ENCODE results near the gene SLC6A7.

SLC6A7 gene

DNA sequence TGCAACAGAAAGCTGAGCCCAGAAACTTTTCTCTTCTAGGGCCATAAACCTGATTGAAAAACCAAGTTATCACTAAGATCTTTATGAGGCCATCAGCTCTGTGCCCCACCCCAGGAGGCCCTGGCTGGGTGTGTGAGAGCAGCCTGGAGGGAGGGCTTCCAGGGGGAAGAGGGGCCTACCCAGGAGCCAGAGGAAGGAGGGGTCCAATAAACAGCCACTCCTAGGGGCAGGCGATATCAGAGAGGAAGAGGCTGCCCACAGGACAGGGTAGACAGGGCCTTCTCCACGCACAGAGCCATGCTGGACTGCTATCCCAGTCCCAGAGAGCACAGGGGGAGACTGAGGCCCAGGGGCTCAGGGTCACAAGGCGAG lies 27.7 kb upstream of the SLC6A7 start:
- H3K4me1 Mint-ChIP-seq (ENCODE audit: low read depth): peaks cover 1% of the 10 kb centered on the region
- no peaks in the 10 kb centered on the region for H3K36me3 Mint-ChIP-seq (ENCODE audit: low read depth)
- H3K4me3 Mint-ChIP-seq: no peak overlapping the region
- no peak overlapping the region for H3K27ac Mint-ChIP-seq
- H3K9me3 Mint-ChIP-seq: no peaks in the 10 kb centered on the region
- peaks cover 40% of the 10 kb centered on the region for H3K27me3 Mint-ChIP-seq (ENCODE audit: low read depth)

DNA sequence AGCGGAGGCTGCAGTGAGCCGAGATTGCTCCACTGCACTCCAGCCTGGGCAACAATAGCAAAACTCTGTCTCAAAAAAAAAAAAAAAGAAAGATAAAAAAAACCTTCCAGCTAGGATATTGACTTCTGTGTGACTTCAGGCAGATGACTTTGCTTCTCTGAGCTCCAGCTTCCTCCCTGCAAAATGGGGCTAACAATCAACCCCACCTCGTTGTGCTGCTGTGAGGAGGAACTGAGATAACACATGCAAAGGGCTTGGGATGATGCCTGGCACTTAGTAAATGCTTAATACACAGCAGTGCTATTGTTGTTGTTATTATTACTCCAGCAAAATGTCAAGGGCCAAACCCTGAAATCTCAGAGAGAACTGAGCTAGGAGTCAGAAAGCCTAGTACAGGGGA lies 26.8 kb upstream of the SLC6A7 start:
- Mint-ChIP-seq H3K4me1 (ENCODE audit: low read depth) (peaks cover 1% of the 10 kb centered on the region), H3K9me3 (no peaks in the 10 kb centered on the region), H3K36me3 (ENCODE audit: low read depth) (no peaks in the 10 kb centered on the region), H3K27ac (no peak overlapping the region), H3K4me3 (no peak overlapping the region), H3K27me3 (ENCODE audit: low read depth) (peaks cover 40% of the 10 kb centered on the region)

DNA sequence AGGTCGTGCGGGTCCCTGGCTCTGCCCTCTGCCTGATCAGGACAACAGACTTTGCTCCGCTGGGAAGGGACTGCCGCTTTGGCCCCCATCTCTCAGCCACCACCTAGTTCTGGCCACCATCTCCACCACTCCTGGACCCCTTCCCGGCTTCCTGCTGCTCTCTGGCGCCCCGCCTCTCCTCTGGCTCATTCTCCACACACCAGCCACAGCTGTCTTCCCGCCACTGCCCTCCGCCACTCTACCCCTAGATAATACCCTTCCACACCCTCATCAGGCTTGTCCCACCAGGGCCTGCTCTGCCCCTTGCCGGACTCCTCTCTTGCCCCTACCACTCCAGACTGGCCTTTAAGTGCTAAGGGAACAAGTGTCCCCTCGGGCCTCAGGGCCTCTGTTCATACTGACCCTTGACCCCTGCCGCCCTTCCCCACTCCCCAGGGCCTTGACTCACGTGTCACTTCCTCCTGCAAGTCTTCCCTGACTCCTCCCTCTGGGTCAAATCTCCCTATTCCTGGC lies 26.3 kb upstream of the SLC6A7 start:
- Mint-ChIP-seq H3K27me3 (ENCODE audit: low read depth) (peaks cover 46% of the 10 kb centered on the region), H3K36me3 (ENCODE audit: low read depth) (no peaks in the 10 kb centered on the region), H3K4me1 (ENCODE audit: low read depth) (peaks cover 1% of the 10 kb centered on the region), H3K27ac (no peak overlapping the region), H3K4me3 (no peak overlapping the region), H3K9me3 (no peaks in the 10 kb centered on the region)

DNA sequence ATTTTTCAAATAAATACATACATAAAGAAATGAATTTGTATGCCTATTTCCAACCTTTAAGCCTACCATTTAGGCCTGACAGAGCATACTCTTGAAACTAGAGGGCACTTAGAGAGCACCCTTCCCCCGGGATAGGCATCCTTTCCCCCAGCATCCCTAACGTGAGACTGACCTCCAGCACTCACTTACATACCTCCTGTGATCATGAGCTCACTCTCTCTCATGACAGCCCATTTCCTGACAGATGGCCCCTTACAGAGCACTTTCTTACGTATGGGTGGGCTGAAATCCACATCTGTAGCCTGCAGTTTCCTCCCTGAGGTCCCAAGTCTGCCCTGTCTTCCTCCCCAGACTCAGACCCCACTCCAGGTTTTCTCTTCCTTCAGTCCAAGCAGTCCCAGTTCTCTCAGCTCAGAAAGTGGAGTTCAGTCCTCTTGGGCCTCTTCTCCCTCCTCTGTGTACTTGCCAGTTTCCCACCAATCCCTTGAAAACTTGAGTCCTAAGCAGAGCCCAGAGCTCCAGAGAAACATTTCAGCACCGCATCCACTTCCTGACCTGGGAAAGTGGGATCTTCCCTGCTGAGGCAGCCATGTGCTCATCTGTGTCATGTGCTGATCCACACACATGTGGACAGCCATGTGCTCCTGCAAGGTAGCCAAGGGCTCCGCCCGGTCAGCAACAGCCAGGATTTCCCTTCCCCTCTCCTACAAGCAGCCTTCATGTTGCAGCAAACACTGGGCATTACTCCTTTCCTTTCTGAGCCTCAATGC lies 25.5 kb upstream of the SLC6A7 start:
- Mint-ChIP-seq H3K4me3 (no peak overlapping the region), H3K36me3 (ENCODE audit: low read depth) (no peaks in the 10 kb centered on the region), H3K9me3 (no peaks in the 10 kb centered on the region), H3K4me1 (ENCODE audit: low read depth) (peaks cover 1% of the 10 kb centered on the region), H3K27ac (no peak overlapping the region), H3K27me3 (ENCODE audit: low read depth) (peaks cover 51% of the 10 kb centered on the region)

DNA sequence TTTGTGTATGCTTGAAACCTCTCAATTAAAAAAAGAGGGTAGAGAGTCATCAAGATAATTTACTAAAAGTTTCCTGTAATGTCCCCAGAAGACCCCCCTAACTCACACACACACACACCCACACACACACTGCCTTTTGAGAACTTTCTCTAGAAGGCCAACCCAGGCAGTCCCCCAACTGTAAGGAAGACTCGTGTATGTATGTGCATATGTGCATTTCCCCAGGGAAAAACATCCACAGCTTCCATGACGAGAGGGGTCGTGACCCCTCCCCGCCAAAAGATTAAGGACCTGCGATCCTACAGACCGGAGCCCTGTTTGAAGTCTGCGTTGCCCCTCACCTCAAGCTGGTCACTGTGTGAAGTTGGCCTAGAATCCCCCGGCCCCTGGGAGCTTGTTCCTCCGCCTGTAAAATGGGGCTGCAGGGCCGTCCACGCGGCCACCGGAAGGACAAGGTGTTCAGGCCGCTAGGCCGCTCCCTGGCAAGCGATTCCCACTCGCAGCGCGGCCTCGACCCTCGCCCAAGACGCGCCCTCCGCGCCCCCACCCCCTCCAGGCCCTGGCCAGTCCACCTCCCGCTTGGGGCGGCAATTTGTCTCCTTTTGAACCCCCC lies 23.7 kb upstream of the SLC6A7 start:
- Mint-ChIP-seq H3K4me1 (ENCODE audit: low read depth) (peaks cover 1% of the 10 kb centered on the region), H3K27ac (no peak overlapping the region), H3K27me3 (ENCODE audit: low read depth) (peaks cover 62% of the 10 kb centered on the region), H3K9me3 (no peaks in the 10 kb centered on the region), H3K4me3 (no peak overlapping the region), H3K36me3 (ENCODE audit: low read depth) (no peaks in the 10 kb centered on the region)

DNA sequence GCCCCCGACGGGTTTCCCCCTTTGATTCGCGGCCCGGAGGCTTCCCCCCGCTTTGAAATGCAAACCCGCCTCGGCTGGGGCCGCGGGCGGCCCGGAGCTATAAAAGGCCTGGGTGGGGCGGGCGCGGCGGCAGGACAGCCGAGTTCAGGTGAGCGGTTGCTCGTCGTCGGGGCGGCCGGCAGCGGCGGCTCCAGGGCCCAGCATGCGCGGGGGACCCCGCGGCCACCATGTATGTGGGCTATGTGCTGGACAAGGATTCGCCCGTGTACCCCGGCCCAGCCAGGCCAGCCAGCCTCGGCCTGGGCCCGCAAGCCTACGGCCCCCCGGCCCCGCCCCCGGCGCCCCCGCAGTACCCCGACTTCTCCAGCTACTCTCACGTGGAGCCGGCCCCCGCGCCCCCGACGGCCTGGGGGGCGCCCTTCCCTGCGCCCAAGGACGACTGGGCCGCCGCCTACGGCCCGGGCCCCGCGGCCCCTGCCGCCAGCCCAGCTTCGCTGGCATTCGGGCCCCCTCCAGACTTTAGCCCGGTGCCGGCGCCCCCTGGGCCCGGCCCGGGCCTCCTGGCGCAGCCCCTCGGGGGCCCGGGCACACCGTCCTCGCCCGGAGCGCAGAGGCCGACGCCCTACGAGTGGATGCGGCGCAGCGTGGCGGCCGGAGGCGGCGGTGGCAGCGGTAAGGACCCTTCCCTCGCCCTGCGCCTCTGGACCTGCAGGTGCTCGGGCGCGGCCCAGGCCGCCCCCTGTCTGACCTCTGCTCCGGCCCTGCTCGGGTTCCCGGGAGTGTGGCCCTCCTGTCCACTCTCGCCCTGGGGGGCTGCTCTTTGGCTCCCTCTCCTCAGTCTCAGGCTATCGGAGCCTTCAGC lies 23.0 kb upstream of the SLC6A7 start, which contains the start of gene CDX1:
CDX1 (plus strand) TSS at position 129 of the 862 bp plus-strand sequence; CDS start at position 228, 99 bp downstream.
- no peak within 1 kb of the TSS for H3K27ac Mint-ChIP-seq
- no peaks in the 10 kb centered on the region for H3K9me3 Mint-ChIP-seq
- H3K4me1 Mint-ChIP-seq (ENCODE audit: low read depth): no peaks in the 10 kb centered on the region
- no peak within 1 kb of the TSS for H3K4me3 Mint-ChIP-seq
- no peaks in the 10 kb centered on the region for H3K36me3 Mint-ChIP-seq (ENCODE audit: low read depth)
- H3K27me3 Mint-ChIP-seq (ENCODE audit: low read depth): peaks cover 63% of the 10 kb centered on the region

DNA sequence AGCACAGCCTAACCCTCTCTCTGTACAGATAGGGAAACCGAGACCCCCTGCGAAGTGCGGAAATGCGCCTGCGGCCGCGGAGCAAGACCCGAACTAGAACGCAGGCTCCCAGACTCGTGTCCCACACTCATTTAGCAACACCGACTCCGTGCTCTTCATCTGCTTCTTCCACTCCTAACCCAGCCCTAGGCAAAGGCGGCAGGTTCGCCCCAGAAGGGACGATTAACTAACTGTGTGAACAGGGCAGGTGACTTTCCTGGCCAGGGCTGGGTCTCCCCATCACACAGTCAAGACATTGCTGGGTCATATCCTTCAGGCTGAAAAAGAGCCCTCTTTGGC lies 22.4 kb upstream of the SLC6A7 start:
- H3K4me3 Mint-ChIP-seq: no peak overlapping the region
- H3K9me3 Mint-ChIP-seq: no peaks in the 10 kb centered on the region
- no peaks in the 10 kb centered on the region for H3K4me1 Mint-ChIP-seq (ENCODE audit: low read depth)
- H3K36me3 Mint-ChIP-seq (ENCODE audit: low read depth): no peaks in the 10 kb centered on the region
- no peak overlapping the region for H3K27ac Mint-ChIP-seq
- H3K27me3 Mint-ChIP-seq (ENCODE audit: low read depth): peaks cover 66% of the 10 kb centered on the region

DNA sequence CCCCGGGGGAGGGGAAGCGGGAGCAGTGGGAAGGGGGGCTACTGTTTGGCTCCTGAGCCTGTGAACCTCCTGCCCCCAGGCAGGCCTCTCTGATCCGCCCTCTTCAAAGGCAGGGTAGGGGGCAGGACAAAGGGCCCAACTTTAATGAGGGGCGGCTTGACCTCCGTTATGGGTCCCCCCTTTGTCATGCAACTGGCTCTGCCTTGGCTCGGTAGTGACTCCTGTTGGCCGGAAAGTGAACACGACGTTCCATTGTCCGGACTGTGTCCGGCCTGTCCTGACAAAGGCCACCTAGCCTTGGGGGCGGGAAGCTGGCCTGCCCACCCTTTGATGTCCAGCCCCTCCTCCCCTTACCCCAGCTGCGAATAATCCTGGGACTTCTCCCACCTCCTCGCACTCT lies 22.0 kb upstream of the SLC6A7 start:
- H3K27ac Mint-ChIP-seq: no peak overlapping the region
- H3K36me3 Mint-ChIP-seq (ENCODE audit: low read depth): no peaks in the 10 kb centered on the region
- no peaks in the 10 kb centered on the region for H3K9me3 Mint-ChIP-seq
- no peak overlapping the region for H3K4me3 Mint-ChIP-seq
- peaks cover 65% of the 10 kb centered on the region for H3K27me3 Mint-ChIP-seq (ENCODE audit: low read depth)
- no peaks in the 10 kb centered on the region for H3K4me1 Mint-ChIP-seq (ENCODE audit: low read depth)

DNA sequence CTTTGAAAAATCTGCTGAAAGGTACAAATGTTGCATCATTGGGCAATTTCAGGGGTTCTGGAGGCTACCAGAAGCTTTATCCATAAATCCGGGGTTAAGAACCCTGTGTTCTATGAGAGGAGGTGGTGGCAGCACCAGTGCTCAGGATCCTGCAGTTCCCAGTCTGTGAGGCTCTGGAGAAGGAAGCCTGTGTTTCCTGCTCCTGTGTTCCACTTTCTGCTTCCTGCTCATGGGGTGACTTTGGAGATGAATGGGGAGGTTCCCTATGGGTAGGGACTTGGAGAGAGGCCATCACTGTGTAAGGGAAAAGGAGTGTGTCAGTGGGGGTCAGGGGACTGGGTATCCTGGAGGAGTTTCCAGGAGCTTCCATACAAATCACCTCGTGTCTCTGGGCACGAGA lies 21.0 kb upstream of the SLC6A7 start:
- no peaks in the 10 kb centered on the region for H3K9me3 Mint-ChIP-seq
- H3K27ac Mint-ChIP-seq: no peak overlapping the region
- no peak overlapping the region for H3K4me3 Mint-ChIP-seq
- no peaks in the 10 kb centered on the region for H3K4me1 Mint-ChIP-seq (ENCODE audit: low read depth)
- no peaks in the 10 kb centered on the region for H3K36me3 Mint-ChIP-seq (ENCODE audit: low read depth)
- peaks cover 68% of the 10 kb centered on the region for H3K27me3 Mint-ChIP-seq (ENCODE audit: low read depth)

DNA sequence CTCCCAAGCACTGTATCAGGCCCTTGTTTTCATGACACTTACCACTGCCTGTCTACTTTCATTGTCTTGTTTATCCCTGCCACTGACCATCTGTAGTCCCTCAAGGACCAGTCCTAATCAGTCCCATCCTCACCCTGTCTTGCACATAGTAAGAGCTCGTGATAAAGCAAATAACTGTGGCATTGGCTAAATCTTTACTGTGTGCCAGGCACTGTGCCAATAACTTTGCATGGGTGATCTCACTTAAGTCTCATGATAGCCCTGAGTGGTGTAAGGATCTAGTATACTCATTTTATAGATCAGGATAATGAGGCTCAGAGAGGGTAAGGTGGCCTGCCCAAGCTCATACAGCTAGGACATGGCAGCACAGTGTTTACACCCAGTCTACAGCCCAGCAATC lies 17.7 kb upstream of the SLC6A7 start:
- Mint-ChIP-seq H3K4me3 (no peak overlapping the region), H3K4me1 (ENCODE audit: low read depth) (no peaks in the 10 kb centered on the region), H3K36me3 (ENCODE audit: low read depth) (no peaks in the 10 kb centered on the region), H3K9me3 (no peaks in the 10 kb centered on the region), H3K27me3 (ENCODE audit: low read depth) (peaks cover 45% of the 10 kb centered on the region), H3K27ac (no peak overlapping the region)

DNA sequence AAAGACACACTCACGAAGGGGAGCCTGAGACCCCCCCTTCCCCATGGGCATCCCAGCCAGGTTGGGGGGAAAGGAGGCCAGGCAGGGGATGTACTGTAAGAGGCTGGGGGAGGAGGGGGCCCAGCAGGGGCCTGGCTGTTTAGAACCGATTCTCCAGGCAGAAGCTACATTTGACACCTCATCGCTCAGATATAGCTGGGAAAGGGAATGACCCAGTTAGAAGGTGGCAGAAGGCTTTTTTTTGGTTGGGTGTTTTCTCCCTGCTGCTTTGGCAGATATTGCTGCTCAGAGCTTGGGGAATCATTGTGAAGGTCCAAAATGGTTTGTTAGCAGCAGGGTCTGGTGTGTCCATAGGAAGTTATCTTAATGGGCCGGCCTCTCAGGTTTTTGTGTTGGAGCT lies 17.3 kb upstream of the SLC6A7 start:
- H3K36me3 Mint-ChIP-seq (ENCODE audit: low read depth): no peaks in the 10 kb centered on the region
- no peaks in the 10 kb centered on the region for H3K9me3 Mint-ChIP-seq
- peaks cover 42% of the 10 kb centered on the region for H3K27me3 Mint-ChIP-seq (ENCODE audit: low read depth)
- H3K4me3 Mint-ChIP-seq: no peak overlapping the region
- H3K4me1 Mint-ChIP-seq (ENCODE audit: low read depth): no peaks in the 10 kb centered on the region
- no peak overlapping the region for H3K27ac Mint-ChIP-seq

DNA sequence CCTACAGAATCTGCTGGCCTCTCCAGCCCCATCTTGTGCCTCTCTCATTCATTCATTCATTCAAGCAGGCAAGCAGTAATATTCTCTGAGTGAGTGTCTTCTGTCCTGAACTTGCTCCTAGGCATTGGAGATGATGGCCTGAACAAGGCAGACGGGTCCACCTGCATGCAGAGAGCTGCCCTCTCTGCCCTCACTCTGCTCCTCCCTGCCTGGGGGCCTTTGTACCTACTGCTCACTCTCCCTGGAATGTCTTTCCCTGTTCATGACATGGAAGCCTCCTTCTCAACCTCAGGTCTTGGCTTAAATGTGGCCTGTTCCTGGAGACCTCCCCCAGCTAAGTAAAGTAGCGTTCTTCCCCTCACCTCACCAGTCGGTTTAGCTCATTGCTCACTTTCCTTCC lies 16.7 kb upstream of the SLC6A7 start:
- Mint-ChIP-seq H3K27me3 (ENCODE audit: low read depth) (peaks cover 36% of the 10 kb centered on the region), H3K4me1 (ENCODE audit: low read depth) (no peaks in the 10 kb centered on the region), H3K36me3 (ENCODE audit: low read depth) (no peaks in the 10 kb centered on the region)

DNA sequence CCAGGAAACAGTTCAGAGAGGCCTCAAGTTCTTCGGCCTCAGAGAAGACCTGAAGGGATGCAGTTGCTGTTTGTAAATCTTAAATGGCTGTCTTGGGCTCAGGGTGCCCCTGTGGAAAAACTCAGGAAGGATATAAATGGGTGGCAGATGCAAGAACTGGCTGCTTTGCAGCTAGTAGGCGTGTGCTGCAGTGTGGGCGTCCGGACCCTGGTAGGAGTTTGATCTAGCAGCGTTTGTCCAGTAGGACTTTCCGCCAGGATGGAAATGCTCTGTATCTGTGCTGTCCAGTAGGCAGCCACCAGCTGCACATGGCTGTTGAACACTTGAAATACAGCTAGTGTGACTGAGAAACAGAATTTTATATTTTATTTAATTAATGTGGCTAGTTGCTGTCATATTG lies 15.6 kb upstream of the SLC6A7 start:
- no peak overlapping the region for H3K27ac Mint-ChIP-seq
- no peak overlapping the region for H3K4me3 Mint-ChIP-seq
- no peaks in the 10 kb centered on the region for H3K9me3 Mint-ChIP-seq
- no peaks in the 10 kb centered on the region for H3K36me3 Mint-ChIP-seq (ENCODE audit: low read depth)
- H3K27me3 Mint-ChIP-seq (ENCODE audit: low read depth): peaks cover 26% of the 10 kb centered on the region
- no peaks in the 10 kb centered on the region for H3K4me1 Mint-ChIP-seq (ENCODE audit: low read depth)

More for the DNA sequence above, 16.7 kb upstream of the SLC6A7 start:
- H3K27ac Mint-ChIP-seq: no peak overlapping the region
- H3K9me3 Mint-ChIP-seq: no peaks in the 10 kb centered on the region
- H3K4me3 Mint-ChIP-seq: no peak overlapping the region

DNA sequence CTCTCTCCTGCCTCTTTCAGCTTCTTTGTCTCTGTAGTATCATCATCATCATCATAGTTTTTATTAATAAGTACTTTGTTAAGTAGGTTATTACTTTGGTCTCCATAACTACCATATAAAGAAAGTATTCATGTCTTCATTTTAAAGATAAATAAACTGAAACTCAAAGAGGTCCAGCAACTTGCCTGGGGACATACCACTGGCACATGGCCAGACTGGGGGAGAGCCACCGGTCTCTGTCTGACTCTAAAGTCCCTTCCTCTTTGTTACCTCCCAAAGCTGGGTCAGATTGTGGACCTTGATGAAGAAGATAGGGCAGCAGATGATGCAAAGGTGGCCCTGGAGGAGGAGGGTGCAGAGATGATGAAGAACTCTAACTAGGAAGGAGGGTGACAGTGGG lies 14.8 kb upstream of the SLC6A7 start:
- Mint-ChIP-seq H3K9me3 (no peaks in the 10 kb centered on the region), H3K27me3 (ENCODE audit: low read depth) (peaks cover 23% of the 10 kb centered on the region), H3K36me3 (ENCODE audit: low read depth) (no peaks in the 10 kb centered on the region), H3K4me1 (ENCODE audit: low read depth) (no peaks in the 10 kb centered on the region), H3K4me3 (no peak overlapping the region), H3K27ac (no peak overlapping the region)

DNA sequence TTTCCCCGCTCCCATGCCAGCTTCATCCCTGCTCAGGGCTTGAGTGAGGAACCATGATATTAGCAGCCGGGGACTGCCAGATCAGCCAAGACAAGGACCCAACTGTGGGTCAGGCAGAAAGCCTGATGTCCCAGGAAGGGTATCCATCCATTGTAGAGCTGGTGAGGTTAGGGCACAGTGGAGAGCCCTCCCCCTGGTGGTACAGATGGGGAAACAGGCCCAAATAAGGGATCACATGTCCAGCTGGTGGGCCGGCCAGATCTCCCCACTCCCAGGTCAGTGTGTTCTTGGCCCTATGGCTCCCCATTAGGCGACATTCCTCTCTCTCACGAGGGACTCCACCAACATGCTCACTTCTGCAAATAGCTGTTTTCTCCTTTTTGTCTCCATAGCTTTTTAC lies 14.3 kb upstream of the SLC6A7 start:
- no peaks in the 10 kb centered on the region for H3K9me3 Mint-ChIP-seq
- no peak overlapping the region for H3K4me3 Mint-ChIP-seq
- no peaks in the 10 kb centered on the region for H3K4me1 Mint-ChIP-seq (ENCODE audit: low read depth)

More for the DNA sequence above, 14.3 kb upstream of the SLC6A7 start:
- H3K27ac Mint-ChIP-seq: no peak overlapping the region
- peaks cover 18% of the 10 kb centered on the region for H3K27me3 Mint-ChIP-seq (ENCODE audit: low read depth)
- H3K36me3 Mint-ChIP-seq (ENCODE audit: low read depth): no peaks in the 10 kb centered on the region

Data from T-helper 1 cell treated with Interleukin-12 subunit alpha and Interleukin-12 subunit beta and Interleukin-4 antibody, amounts not matched to agents 30 μg/mL and 1 μg/mL, for 36 hours (primary cell).